ENCODE data around the gene CIB1. TPM values are rescaled to one million over a fixed set of nuclear protein-coding genes. Genes with fewer than 3 reads are reported as not detected.

The CIB1 gene
- total RNA-seq, 4 donors from 2014 or later = 44.2 to 58.9 (median 45.9) TPM

DNA sequence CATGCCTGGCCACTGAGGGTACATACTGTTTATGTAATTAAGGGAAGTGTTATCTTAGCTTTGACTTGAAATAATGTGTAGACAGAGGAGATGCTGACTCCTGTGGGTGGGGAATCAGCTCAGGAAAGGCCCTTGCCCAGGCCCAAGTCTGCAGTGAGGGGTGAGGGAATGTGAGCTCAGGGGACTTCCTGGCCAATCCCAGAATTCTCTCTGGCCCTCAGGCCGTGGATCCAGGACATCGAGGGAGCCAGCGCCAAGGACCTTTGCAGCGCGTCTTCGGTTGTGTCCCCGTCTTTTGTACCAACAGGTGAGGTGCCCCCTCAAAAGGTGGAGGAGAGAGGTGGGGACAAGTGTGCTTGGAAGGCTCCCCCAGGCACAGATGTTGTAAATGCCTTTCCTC, 6.4 kb downstream of the CIB1 start:
- Histone ChIP-seq H3K27ac (peak overlapping the region in 2 of 4 donors; percentile 36 to 98), H3K4me1 (peaks cover 22 to 64% (median 36%) of the 10 kb centered on the region in 3 donors), H3K27me3 (no peaks in the 10 kb centered on the region), H3K4me3 (no peak overlapping the region), H3K9me3 (no peaks in the 10 kb centered on the region), H3K36me3 (peaks cover 49 to 92% (median 68%) of the 10 kb centered on the region in 3 donors)
- DNase-seq = no peak
- intact Hi-C loops (cut with DNase I) = no loop called here
- TF ChIP-seq, protein P1, sequence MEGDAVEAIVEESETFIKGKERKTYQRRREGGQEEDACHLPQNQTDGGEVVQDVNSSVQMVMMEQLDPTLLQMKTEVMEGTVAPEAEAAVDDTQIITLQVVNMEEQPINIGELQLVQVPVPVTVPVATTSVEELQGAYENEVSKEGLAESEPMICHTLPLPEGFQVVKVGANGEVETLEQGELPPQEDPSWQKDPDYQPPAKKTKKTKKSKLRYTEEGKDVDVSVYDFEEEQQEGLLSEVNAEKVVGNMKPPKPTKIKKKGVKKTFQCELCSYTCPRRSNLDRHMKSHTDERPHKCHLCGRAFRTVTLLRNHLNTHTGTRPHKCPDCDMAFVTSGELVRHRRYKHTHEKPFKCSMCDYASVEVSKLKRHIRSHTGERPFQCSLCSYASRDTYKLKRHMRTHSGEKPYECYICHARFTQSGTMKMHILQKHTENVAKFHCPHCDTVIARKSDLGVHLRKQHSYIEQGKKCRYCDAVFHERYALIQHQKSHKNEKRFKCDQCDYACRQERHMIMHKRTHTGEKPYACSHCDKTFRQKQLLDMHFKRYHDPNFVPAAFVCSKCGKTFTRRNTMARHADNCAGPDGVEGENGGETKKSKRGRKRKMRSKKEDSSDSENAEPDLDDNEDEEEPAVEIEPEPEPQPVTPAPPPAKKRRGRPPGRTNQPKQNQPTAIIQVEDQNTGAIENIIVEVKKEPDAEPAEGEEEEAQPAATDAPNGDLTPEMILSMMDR (IDR thresholded peaks at IDR 0.05) = no peak
- no peak for TF ChIP-seq POLR2A (IDR thresholded peaks at IDR 0.05)
- 78 to 81% methylated on average over 7 of the region's 7 CpGs for WGBS, 2 donors

DNA sequence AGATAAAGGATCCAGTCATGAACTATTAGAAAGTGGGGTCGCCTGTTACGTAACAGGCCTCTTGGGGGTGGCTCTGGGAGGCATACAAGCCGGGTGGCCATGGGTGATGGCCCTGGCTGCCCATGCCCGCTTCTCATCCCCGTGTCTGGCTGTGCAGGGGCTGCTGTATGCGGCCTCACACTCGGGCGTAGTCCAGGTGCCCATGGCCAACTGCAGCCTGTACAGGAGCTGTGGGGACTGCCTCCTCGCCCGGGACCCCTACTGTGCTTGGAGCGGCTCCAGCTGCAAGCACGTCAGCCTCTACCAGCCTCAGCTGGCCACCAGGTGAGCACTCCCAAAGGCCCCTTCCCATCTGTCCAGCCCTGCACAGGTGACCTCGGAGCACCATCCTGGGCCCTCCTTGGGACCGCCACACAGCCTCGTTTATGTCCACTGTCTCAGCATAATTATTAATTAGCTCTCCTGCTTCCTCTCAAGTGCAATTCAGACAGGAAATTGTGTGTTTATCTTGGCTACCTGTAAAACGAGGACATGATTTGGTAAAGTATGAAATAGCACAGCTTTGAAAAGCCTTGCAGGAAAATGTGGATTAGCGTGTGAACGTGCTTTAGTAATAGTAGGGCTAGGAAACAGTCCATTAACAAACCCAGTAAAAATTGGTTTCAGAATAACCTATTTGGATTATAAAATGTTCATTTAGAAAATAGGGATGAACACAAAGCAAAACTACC, 8.1 kb downstream of the CIB1 start:
- intact Hi-C loops (cut with DNase I) = no loop called here
- Histone ChIP-seq H3K36me3 (peaks cover 53 to 100% (median 68%) of the 10 kb centered on the region in 3 donors), H3K4me3 (no peak overlapping the region), H3K27me3 (no peaks in the 10 kb centered on the region), H3K9me3 (no peaks in the 10 kb centered on the region), H3K27ac (no peak overlapping the region), H3K4me1 (peaks cover 17 to 59% (median 28%) of the 10 kb centered on the region in 3 donors)
- 72 to 76% methylated on average over 5 to 8 of the region's 18 CpGs for WGBS, 2 donors
- no peak for DNase-seq
- no peak for TF ChIP-seq POLR2A (IDR thresholded peaks at IDR 0.05)
- TF ChIP-seq, protein P1 (IDR thresholded peaks at IDR 0.05) = no peak

DNA sequence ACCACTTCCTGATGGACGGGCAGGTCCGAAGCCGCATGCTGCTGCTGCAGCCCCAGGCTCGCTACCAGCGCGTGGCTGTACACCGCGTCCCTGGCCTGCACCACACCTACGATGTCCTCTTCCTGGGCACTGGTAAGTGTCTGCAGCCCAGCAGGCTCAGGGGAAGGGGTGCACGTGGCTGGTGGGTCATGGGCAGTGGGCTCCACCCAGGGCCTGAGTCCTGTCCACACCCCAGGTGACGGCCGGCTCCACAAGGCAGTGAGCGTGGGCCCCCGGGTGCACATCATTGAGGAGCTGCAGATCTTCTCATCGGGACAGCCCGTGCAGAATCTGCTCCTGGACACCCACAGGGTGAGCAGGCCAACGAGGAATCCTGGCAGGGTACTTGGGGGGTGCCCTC, 8.7 kb downstream of the CIB1 start:
- H3K27ac ChIP-seq = no peak overlapping the region
- no peaks in the 10 kb centered on the region for H3K27me3 ChIP-seq
- no peaks in the 10 kb centered on the region for H3K9me3 ChIP-seq
- DNase-seq = no peak
- whole genome bisulfite sequencing, 2 donors = 81% methylated on average over 8 of the region's 17 CpGs; no CpG with 5 or more reads in 1 of the 2 donors
- TF ChIP-seq, protein P1 (IDR thresholded peaks at IDR 0.05) = no peak
- no peak for TF ChIP-seq POLR2A (IDR thresholded peaks at IDR 0.05)
- intact Hi-C loops (cut with DNase I) = no loop called here
- peaks cover 53 to 100% (median 68%) of the 10 kb centered on the region in 3 donors for H3K36me3 ChIP-seq
- H3K4me1 ChIP-seq = peaks cover 12 to 57% (median 24%) of the 10 kb centered on the region in 3 donors
- H3K4me3 ChIP-seq = no peak overlapping the region

- Histone ChIP-seq H3K9me3 (no peaks in the 10 kb centered on the region), H3K4me3 (no peak overlapping the region), H3K27me3 (no peaks in the 10 kb centered on the region), H3K36me3 (peaks cover 46 to 100% (median 61%) of the 10 kb centered on the region in 3 donors), H3K27ac (peak overlapping the region in 2 of 4 donors; percentile 5 to 6), H3K4me1 (peaks cover 11 to 57% (median 11%) of the 10 kb centered on the region in 3 donors)
- intact Hi-C loops (cut with DNase I) = no loop called here
- WGBS, 2 donors = 82 to 88% methylated on average over 8 to 13 of the region's 22 CpGs
- TF ChIP-seq POLR2A (IDR thresholded peaks at IDR 0.05) = no peak
- TF ChIP-seq, protein P1 (IDR thresholded peaks at IDR 0.05) = no peak
- DNase-seq = no peak
Observed at GRCh38 chr15:90223441-90224165, 10.1 kb downstream of the CIB1 start.

DNA sequence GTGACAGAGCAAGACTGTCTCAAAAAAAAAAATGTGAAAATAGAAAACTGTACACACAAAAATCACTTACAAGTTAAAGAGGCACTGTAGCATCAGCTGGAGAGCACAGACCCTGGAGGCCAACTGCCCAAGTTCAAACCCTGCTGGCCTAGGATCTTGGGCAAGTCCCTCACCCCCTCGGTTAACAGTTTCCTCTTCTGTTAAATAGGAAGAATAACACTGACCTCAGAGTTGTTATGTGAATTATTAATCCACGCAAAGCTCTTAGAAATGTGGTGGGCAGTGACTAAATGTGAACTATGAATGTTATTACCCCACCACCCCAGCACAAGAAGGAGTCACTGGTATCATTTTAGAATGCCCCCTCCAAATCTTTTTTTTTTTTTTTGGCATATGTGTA, 11.2 kb downstream of the CIB1 start:
- WGBS, 2 donors = 68 to 83% methylated on average over 2 of the region's 2 CpGs
- Histone ChIP-seq H3K4me1 (peaks cover 14 to 57% (median 15%) of the 10 kb centered on the region in 3 donors), H3K27me3 (no peaks in the 10 kb centered on the region), H3K9me3 (no peaks in the 10 kb centered on the region), H3K36me3 (peaks cover 44 to 100% (median 56%) of the 10 kb centered on the region in 3 donors), H3K4me3 (no peak overlapping the region), H3K27ac (no peak overlapping the region)
- no peak for DNase-seq
- TF ChIP-seq POLR2A (IDR thresholded peaks at IDR 0.05) = no peak
- intact Hi-C loops (cut with DNase I) = no loop called here
